KMS-11 (cell line): ENCODE results near the gene ZNF318.
"Not testable (repeated sequence)": the region's sequence is repeated elsewhere in the genome, so short reads cannot be mapped to it uniquely, and the experiment has no call there.

Experiments used
- H2AFZ ChIP-seq: fragments of 200-600 bp; sonication (generic); 2 replicates; pipeline ENCODE4 v1.6.1; 2016; ENCODE audit warnings: antibody characterized with exemption, mixed run types, low read depth
- H3K27ac ChIP-seq: fragments of 200-600 bp; sonication (generic); 2 replicates; pipeline ENCODE4 v1.6.1; 2016; ENCODE audit warnings: mild to moderate bottlenecking, mixed run types
- H3K27me3 ChIP-seq: fragments of 200-600 bp; sonication (generic); 2 replicates; pipeline ENCODE4 v1.6.1; 2017; ENCODE audit warnings: mild to moderate bottlenecking, low read depth, mixed run types, moderate library complexity; ENCODE audit not compliant: insufficient read depth
- H3K36me3 ChIP-seq: fragments of 200-600 bp; sonication (generic); 2 replicates; pipeline ENCODE4 v1.6.1; 2017; ENCODE audit warnings: mild to moderate bottlenecking, mixed run types; ENCODE audit not compliant: insufficient read depth
- H3K4me1 ChIP-seq: fragments of 200-600 bp; sonication (generic); 2 replicates; pipeline ENCODE4 v1.6.1; 2016; ENCODE audit warnings: mild to moderate bottlenecking, low read depth, mixed run types; ENCODE audit not compliant: poor library complexity, severe bottlenecking
- H3K4me2 ChIP-seq: fragments of 200-600 bp; sonication (generic); 2 replicates; pipeline ENCODE4 v1.7.0; 2016; ENCODE audit warnings: mild to moderate bottlenecking, mixed run types
- H3K4me3 ChIP-seq: fragments of 200-600 bp; sonication (generic); IDR thresholded peaks from 2 replicates; pipeline ENCODE4 v1.6.1; 2017; ENCODE audit warnings: low read depth, low read length, mixed read lengths; ENCODE audit not compliant: insufficient read depth
- H3K79me2 ChIP-seq: fragments of 200-600 bp; sonication (generic); 2 replicates; pipeline ENCODE4 v1.6.1; 2016; ENCODE audit warnings: low read depth, mixed run types; ENCODE audit not compliant: insufficient read depth
- H3K9ac ChIP-seq: fragments of 200-600 bp; sonication (generic); 2 replicates; pipeline ENCODE4 v1.6.1; 2016; ENCODE audit warnings: mild to moderate bottlenecking, mixed run types
- H4K20me1 ChIP-seq: fragments of 200-600 bp; sonication (generic); 2 replicates; pipeline ENCODE4 v1.6.1; 2016; ENCODE audit warnings: mild to moderate bottlenecking, mixed run types; ENCODE audit not compliant: insufficient read depth
- TF ChIP-seq, protein P1 (sequence below): fragments of 200-600 bp; sonication (generic); conservative IDR thresholded peaks from 2 replicates; pipeline ENCODE4 v1.6.1; 2017; ENCODE audit warnings: low read depth, mild to moderate bottlenecking, antibody characterized with exemption, low read length, moderate library complexity, mixed read lengths

The ZNF318 gene

DNA sequence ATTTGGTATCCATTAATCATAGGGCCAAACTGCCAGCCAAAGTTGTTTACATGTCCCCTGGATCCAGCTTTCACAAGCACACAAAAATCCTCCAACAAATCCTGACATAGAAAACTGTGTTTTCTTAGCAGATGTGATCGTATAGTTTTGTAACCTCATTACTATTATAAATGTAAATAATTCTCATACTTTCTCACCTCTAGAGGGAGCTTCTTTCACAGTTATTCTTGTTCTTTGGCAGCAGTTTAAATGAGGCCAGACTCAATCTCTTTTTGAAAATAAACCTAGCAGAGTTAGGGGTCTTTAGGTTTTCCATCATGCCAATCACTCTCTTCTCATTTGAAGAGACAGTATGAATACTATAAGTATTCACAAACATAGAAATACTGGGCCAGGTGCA, 17.0 kb upstream of the ZNF318 start:
- Histone ChIP-seq H4K20me1 (no peaks in the 10 kb centered on the region), H3K4me1 (peaks cover 29% of the 10 kb centered on the region), H3K36me3 (no peaks in the 10 kb centered on the region), H3K4me3 (no peak overlapping the region), H3K27me3 (no peaks in the 10 kb centered on the region), H2AFZ (no peak overlapping the region), H3K4me2 (no peak overlapping the region), H3K27ac (no peak overlapping the region), H3K79me2 (no peaks in the 10 kb centered on the region), H3K9ac (no peak overlapping the region)
- TF ChIP-seq, protein P1, sequence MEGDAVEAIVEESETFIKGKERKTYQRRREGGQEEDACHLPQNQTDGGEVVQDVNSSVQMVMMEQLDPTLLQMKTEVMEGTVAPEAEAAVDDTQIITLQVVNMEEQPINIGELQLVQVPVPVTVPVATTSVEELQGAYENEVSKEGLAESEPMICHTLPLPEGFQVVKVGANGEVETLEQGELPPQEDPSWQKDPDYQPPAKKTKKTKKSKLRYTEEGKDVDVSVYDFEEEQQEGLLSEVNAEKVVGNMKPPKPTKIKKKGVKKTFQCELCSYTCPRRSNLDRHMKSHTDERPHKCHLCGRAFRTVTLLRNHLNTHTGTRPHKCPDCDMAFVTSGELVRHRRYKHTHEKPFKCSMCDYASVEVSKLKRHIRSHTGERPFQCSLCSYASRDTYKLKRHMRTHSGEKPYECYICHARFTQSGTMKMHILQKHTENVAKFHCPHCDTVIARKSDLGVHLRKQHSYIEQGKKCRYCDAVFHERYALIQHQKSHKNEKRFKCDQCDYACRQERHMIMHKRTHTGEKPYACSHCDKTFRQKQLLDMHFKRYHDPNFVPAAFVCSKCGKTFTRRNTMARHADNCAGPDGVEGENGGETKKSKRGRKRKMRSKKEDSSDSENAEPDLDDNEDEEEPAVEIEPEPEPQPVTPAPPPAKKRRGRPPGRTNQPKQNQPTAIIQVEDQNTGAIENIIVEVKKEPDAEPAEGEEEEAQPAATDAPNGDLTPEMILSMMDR: peak; percentile 62

DNA sequence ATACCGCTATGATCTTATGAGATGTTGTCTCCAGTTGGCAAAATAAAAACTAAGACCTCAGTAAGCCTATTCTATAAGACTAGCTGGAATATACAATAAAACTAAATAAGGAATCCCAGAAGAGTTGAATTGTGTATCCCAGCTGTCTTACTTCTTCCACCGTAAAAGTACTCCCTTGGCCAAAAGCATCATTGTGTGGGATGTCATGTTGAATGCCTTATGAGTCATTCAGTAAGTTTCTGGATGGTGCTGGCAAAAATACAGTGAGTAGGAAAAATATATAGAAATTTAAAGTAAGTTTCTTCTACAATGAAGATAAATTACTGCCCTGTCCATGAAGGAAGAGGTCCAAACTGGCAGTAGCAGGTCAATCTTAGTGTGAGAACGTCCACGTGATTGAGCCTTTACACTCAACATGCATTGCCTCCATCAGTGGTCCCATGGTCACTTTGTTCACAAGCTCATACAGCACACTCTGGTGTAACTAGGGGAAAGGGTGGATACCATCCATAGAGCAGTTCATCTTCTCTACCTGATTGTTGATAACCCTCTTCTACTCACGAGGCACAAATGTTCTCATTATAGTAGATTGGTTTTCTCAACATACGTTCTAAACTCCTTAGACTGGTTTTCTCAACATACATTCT, 13.7 kb upstream of the ZNF318 start:
- H3K4me2 ChIP-seq: peak overlapping the region; percentile 41
- peak overlapping the region; percentile 56; the same call in 1 of the 2 replicates for H2AFZ ChIP-seq
- H3K79me2 ChIP-seq: no peaks in the 10 kb centered on the region
- TF ChIP-seq, protein P1: no peak
- H3K27me3 ChIP-seq: no peaks in the 10 kb centered on the region
- H3K4me3 ChIP-seq: no peak overlapping the region
- no peaks in the 10 kb centered on the region for H3K36me3 ChIP-seq
- no peak overlapping the region; the same call in 1 of the 2 replicates for H3K9ac ChIP-seq
- H3K4me1 ChIP-seq: peaks cover 29% of the 10 kb centered on the region
- no peaks in the 10 kb centered on the region for H4K20me1 ChIP-seq
- H3K27ac ChIP-seq: peak overlapping the region; percentile 67

- H3K27me3 ChIP-seq, H3K27ac ChIP-seq: not testable (repeated sequence)
Observed at GRCh38 chr6:43380858-43381257, 11.4 kb upstream of the ZNF318 start.

GRCh38 chr6:43378631-43379030, 9.2 kb upstream of the ZNF318 start:
- Histone ChIP-seq H3K79me2 (no peaks in the 10 kb centered on the region), H3K27ac (no peak overlapping the region), H3K36me3 (no peaks in the 10 kb centered on the region), H3K4me2 (no peak overlapping the region), H2AFZ (no peak overlapping the region), H3K27me3 (no peaks in the 10 kb centered on the region), H3K9ac (no peak overlapping the region), H3K4me1 (peaks cover 27% of the 10 kb centered on the region), H4K20me1 (no peaks in the 10 kb centered on the region), H3K4me3 (no peak overlapping the region)
- TF ChIP-seq, protein P1: no peak

More at GRCh38 chr6:43380858-43381257, 11.4 kb upstream of the ZNF318 start:
- not testable (repeated sequence) for H3K4me2 ChIP-seq, H3K36me3 ChIP-seq, H2AFZ ChIP-seq, H3K79me2 ChIP-seq, H3K4me3 ChIP-seq, H4K20me1 ChIP-seq, H3K9ac ChIP-seq
- peaks cover 36% of the 10 kb centered on the region for H3K4me1 ChIP-seq

- TF ChIP-seq, protein P1: no peak
- no peaks in the 10 kb centered on the region for H3K79me2 ChIP-seq
- no peak overlapping the region for H2AFZ ChIP-seq
- no peak overlapping the region for H3K4me2 ChIP-seq
- H3K4me1 ChIP-seq: peaks cover 19% of the 10 kb centered on the region
- H3K36me3 ChIP-seq: no peaks in the 10 kb centered on the region
- no peak overlapping the region for H3K27ac ChIP-seq
- H4K20me1 ChIP-seq: no peaks in the 10 kb centered on the region
- no peak overlapping the region for H3K4me3 ChIP-seq
- no peaks in the 10 kb centered on the region for H3K27me3 ChIP-seq
- H3K9ac ChIP-seq: no peak overlapping the region
Observed at GRCh38 chr6:43377710-43378229, 8.3 kb upstream of the ZNF318 start.
